Measurements from ENCODE around the gene NT5C2. TPM values are rescaled to one million over a fixed set of nuclear protein-coding genes. Genes with fewer than 3 reads are reported as not detected.
"Not testable (repeated sequence)": the region's sequence is repeated elsewhere in the genome, so short reads cannot be mapped to it uniquely, and the experiment has no call there.

NT5C2 gene
- total and polyA plus RNA-seq, 2 of the 4 experiments (the other 2 are of a cell fraction) = 60.0 to 65.1 TPM

DNA sequence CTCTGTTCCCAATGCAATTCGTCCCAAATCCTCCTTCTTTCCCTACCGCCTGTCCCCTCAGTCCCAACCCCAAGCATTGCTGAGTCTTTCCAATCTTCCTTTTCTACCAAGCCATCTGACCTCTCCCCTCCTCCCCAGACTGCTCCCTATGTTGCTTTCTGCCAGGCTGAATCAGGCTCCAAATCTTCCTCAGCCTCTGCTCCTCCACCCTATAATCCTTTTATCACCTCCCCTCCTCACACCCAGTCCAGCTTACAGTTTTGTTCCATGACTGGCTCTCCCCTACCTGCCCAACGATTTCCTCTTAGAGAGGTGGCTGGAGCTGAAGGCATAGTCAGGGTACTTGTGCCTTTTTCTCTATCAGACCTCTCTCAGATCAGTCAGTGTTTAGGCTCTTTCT is 13.6 kb upstream of the NT5C2 start:
- H3K9me3 ChIP-seq (ENCODE audit: control insufficient read depth, insufficient read depth, low read length); H2AK9ac ChIP-seq (replicated peaks; ENCODE audit: low read depth, low read length, poor library complexity); POLR2A ChIA-PET (ENCODE audit: unreplicated experiment); H2AFZ ChIP-seq (replicated peaks; ENCODE audit: low read length, poor library complexity); H2BK15ac ChIP-seq (ENCODE audit: low read depth, low read length); H3K4me2 ChIP-seq (ENCODE audit: low read depth, low read length); H3K56ac ChIP-seq (ENCODE audit: extremely low read depth, insufficient read depth, low read length); H3K27me3 ChIP-seq (ENCODE audit: control insufficient read depth, insufficient read depth, low read length); CTCF ChIA-PET; ATAC-seq (ENCODE audit: low read depth); dilution Hi-C loops (cut with HindIII; ENCODE audit: low sequenced_read_pairs, unreplicated experiment); H3K27ac ChIP-seq (ENCODE audit: insufficient read depth, low read length); H4K8ac ChIP-seq (ENCODE audit: low read depth in 2 of 2, low read length in 2 of 2); BruUV-seq (replicated peaks); H3K4me1 ChIP-seq (ENCODE audit: control insufficient read depth, insufficient read depth, low read length); H3K36me3 ChIP-seq (ENCODE audit: control insufficient read depth, insufficient read depth, low read length); H3K18ac ChIP-seq (ENCODE audit: low read depth, low read length); H2BK120ac ChIP-seq (ENCODE audit: low read depth, low read length); H3K79me1 ChIP-seq (ENCODE audit: low read depth in 1 of 2, low read length in 2 of 2); in situ Hi-C loops (cut with MboI; ENCODE audit: low sequenced_read_pairs); H3K4me3 ChIP-seq (ENCODE audit: insufficient read depth, low read depth, low read length); H3K23ac ChIP-seq (ENCODE audit: low read depth, low read length); H2BK5ac ChIP-seq (ENCODE audit: low read depth, low read length, poor library complexity, severe bottlenecking); H3K9ac ChIP-seq (ENCODE audit: low read depth, low read length); H4K20me1 ChIP-seq (ENCODE audit: insufficient read depth, low read length); intact Hi-C loops (cut with micrococcal nuclease); H4K5ac ChIP-seq (ENCODE audit: low read depth, low read length); DNase-seq; H3K9me1 ChIP-seq (ENCODE audit: insufficient read depth, low read length): not testable (repeated sequence)
- Histone ChIP-seq H4K91ac (ENCODE audit: insufficient read depth, low read depth, low read length) (0 out of 2 replicates have a peak overlapping the region, but pooled peaks have one; percentile 37), H2BK20ac (ENCODE audit: low read depth, low read length) (0 out of 2 replicates have a peak overlapping the region, but pooled peaks have one; percentile 43), H2AK5ac (ENCODE audit: low read depth, low read length) (0 out of 2 replicates have a peak overlapping the region, but pooled peaks have one; percentile 16), H3K4ac (ENCODE audit: low read depth, low read length) (peak overlapping the region; percentile 27; the same call in 1 of the 2 replicates), H3K14ac (replicated peaks; ENCODE audit: low read depth, low read length) (peak overlapping the region; percentile 53; the same call in 1 of the 2 replicates)
- WGBS, 2 experiments (ENCODE audit: extremely low coverage in 2 of 2, insufficient read length in 1 of 2) = 77% methylated on average over 2 of the region's 3 CpGs; no CpG with 5 or more reads in 1 of the 2 experiments

DNA sequence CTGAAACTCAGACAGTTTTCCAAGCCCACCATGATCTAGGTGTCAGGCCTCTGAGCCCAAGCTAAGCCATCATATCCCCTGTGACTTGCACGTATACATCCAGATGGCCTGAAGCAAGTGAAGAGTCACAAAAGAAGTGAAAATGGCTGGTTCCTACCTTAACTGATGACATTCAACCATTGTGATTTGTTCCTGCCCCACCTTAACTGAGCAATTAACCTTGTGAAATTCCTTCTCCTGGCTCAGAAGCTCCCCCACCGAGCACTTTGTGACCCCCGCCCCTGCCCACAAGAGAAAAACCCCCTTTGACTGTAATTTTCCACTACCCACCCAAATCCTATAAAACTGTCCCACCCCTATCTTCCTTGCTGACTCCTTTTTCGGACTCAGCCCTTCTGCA is 12.3 kb upstream of the NT5C2 start:
- H3K4me1 ChIP-seq (ENCODE audit: control insufficient read depth, insufficient read depth, low read length); DNase-seq; H3K14ac ChIP-seq (replicated peaks; ENCODE audit: low read depth, low read length); H3K23ac ChIP-seq (ENCODE audit: low read depth, low read length); intact Hi-C loops (cut with micrococcal nuclease); H2AK5ac ChIP-seq (ENCODE audit: low read depth, low read length); H4K5ac ChIP-seq (ENCODE audit: low read depth, low read length); H2BK5ac ChIP-seq (ENCODE audit: low read depth, low read length, poor library complexity, severe bottlenecking); H3K56ac ChIP-seq (ENCODE audit: extremely low read depth, insufficient read depth, low read length); POLR2A ChIA-PET (ENCODE audit: unreplicated experiment); H3K4me2 ChIP-seq (ENCODE audit: low read depth, low read length); H2AFZ ChIP-seq (replicated peaks; ENCODE audit: low read length, poor library complexity); H3K4me3 ChIP-seq (ENCODE audit: insufficient read depth, low read depth, low read length); H3K9me3 ChIP-seq (ENCODE audit: control insufficient read depth, insufficient read depth, low read length); in situ Hi-C loops (cut with MboI; ENCODE audit: low sequenced_read_pairs); ATAC-seq (ENCODE audit: low read depth); H3K9me1 ChIP-seq (ENCODE audit: insufficient read depth, low read length); CTCF ChIA-PET; BruUV-seq (replicated peaks); H3K36me3 ChIP-seq (ENCODE audit: control insufficient read depth, insufficient read depth, low read length); H3K27ac ChIP-seq (ENCODE audit: insufficient read depth, low read length); dilution Hi-C loops (cut with HindIII; ENCODE audit: low sequenced_read_pairs, unreplicated experiment); H3K79me1 ChIP-seq (ENCODE audit: low read depth in 1 of 2, low read length in 2 of 2); H4K20me1 ChIP-seq (ENCODE audit: insufficient read depth, low read length); H3K27me3 ChIP-seq (ENCODE audit: control insufficient read depth, insufficient read depth, low read length); H3K9ac ChIP-seq (ENCODE audit: low read depth, low read length); H2AK9ac ChIP-seq (replicated peaks; ENCODE audit: low read depth, low read length, poor library complexity): not testable (repeated sequence)
- H2BK20ac ChIP-seq (ENCODE audit: low read depth, low read length) = peak overlapping the region; percentile 58
- 50% methylated on average over 2 of the region's 4 CpGs; no CpG with 5 or more reads in 1 of the 2 experiments for WGBS, 2 experiments (ENCODE audit: extremely low coverage in 2 of 2, insufficient read length in 1 of 2)
- peak overlapping the region; percentile 56 for H4K91ac ChIP-seq (ENCODE audit: insufficient read depth, low read depth, low read length)
- H4K8ac ChIP-seq (ENCODE audit: low read depth in 2 of 2, low read length in 2 of 2) = peak overlapping the region in 1 of 2 experiments; percentile 8; a peak in 1 of 4 replicates
- H3K18ac ChIP-seq (ENCODE audit: low read depth, low read length) = peak overlapping the region; percentile 9; the same call in 1 of the 2 replicates
- H2BK15ac ChIP-seq (ENCODE audit: low read depth, low read length) = peak overlapping the region; percentile 70; the same call in 2 of the 3 replicates
- peak overlapping the region; percentile 6 for H3K4ac ChIP-seq (ENCODE audit: low read depth, low read length)
- H2BK120ac ChIP-seq (ENCODE audit: low read depth, low read length) = peak overlapping the region; percentile 71

All from IMR-90 (cell line).